ENCODE results near the gene MMP28.
A peak's percentile ranks its signal among the peaks of the same experiment; 100 is the strongest.

Gene MMP28

DNA sequence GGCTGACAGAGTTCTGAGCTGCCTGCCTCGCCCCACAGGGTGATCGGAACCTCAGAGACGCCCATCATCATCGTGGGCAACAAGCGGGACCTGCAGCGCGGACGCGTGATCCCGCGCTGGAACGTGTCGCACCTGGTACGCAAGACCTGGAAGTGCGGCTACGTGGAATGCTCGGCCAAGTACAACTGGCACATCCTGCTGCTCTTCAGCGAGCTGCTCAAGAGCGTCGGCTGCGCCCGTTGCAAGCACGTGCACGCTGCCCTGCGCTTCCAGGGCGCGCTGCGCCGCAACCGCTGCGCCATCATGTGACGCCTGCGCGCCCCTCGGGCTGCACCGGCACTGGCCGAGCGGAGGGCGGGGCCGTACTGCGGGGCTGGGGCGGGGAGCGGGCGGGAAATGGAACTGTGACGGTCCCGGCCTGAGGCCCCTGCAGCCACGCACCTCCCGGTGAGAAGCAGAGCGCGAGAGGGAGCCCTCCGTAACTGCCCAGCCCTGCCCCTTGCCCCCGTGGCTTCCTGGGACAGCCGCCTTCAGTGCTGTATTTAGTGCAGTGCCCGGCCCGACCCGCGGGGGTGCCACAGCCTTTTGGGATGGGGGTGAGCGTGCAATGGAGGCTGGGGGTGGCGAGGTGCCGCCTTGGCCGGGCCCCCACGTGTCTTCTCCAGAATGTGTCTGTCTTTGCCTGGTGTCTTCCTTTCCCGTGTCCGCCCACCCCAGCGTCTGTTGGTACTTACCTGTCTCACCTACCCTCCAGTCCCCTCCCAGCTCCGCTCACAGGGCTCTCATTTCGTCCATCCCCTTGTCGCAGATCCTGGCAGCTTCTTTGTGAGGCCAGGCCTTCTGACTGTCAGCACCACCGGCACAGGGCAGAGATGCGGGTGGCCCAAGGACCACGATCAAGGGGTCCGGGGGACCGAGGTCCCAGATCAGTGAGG lies 54.2 kb downstream of the MMP28 start:
- DNase-seq: peak; percentile 87

- DNase-seq: no peak
Observed at GRCh38 chr17:35740216-35740615, 55.2 kb downstream of the MMP28 start.

- DNase-seq: no peak
Observed at GRCh38 chr17:35738519-35739133, 56.8 kb downstream of the MMP28 start.

GRCh38 chr17:35736236-35736635 lies 59.2 kb downstream of the MMP28 start:
- no peak for DNase-seq

- DNase-seq: no peak
Observed at GRCh38 chr17:35735036-35735805, 60.2 kb downstream of the MMP28 start.

DNA sequence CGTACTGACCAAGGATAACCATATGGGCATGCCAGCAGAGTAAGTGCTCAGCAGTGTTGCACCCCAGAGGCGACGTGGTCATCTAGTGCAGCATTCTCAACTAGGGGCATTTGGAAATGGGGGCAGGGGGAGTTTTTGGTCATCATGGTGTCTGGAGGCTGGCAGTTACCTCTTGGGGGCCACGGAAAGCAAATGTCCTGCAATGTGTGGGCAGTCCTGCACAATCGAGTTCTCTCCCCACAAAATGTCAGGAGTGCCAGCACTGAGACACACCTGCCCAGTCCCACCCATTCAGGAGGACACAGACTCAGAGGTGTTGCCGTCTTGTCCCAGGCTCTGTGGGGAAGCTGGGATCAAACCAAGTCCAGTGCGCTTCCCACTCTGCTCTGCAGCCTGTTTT lies 61.0 kb downstream of the MMP28 start:
- no peak for DNase-seq

- no peak for DNase-seq
Observed at GRCh38 chr17:35733366-35733765, 62.1 kb downstream of the MMP28 start.

GRCh38 chr17:35732806-35733136 lies 62.7 kb downstream of the MMP28 start:
- DNase-seq: no peak

DNA sequence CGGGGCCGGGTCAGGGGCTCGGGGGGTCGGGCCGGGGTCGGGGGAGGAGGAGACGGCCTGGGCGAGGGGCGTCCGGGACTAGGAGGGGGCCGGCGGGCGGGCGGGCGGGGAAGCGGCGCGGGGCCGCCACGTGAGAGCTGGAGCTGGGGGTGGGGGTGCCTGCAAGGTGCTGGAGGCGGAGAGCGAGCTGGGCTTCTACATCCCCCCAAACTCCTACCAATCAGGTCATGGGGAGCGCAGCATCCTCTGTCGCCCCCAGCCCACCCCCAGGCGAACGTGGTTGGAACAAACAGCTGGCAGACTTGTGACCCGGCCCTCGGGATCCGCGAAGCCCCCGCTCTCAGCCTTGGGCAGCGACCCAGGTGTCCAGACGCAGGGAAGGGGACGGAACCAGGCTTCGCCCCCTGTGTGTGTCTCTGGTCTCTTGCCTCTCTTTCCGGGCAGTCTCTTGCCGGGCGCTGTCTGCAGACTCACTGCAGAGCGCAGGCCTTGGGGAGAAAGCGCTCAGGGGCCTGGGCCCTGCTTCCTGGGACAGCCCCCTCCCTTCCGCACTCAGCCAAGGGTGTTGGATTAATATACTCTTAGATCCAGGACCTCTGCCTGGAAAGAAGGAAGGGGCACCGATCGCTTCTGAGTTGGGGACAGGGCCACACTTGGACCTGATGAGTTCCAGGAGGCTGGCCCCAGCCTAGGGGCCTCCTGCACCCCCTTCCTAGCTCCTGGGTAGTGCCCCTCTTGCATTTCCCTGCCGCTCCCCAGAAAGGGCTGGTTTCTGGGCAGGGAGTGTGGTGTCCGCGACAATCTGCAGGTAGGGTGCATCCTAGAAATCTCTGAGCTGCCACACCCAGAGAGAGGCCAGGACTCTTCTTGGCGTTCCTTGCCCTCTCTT lies 63.3 kb downstream of the MMP28 start:
- no peak for DNase-seq

DNA sequence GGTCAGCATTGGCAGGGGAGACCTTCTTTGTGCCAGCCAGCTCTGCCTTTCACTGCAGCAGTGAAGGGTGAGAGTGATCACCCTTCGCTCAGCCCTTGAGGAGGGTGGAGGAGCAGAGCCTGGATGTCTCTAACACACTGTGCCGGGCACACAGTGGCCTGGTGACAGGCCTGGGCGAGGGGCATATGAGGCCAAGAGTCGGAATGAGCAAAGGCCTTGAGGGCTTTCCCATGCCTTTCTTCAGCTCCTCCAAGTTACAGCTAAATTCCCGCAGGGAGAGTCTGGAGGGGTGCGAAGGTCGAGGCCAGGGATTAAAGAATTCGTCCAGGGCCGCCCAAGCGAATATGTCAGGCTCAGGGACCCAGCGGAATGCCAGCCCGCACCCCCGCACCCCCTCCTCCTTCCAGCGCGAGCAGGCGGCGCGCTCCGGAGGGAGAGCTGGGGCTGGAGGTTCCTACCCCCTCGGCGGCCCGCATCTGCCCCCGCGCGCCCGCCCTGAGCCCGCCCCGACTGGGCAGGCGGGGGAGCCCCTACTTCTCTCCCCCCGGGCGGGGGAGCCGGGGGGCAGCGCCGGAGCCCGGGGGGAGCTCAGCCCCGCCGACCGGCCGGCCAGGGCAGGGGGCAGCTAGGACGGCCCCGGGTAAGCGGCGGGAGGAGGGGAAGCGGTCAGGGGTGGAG lies 64.1 kb downstream of the MMP28 start, which contains the start of gene RASL10B:
RASL10B (plus strand) TSS at position 401 of the 678 bp plus-strand sequence. CDS start 3,546 bp downstream, outside the sequence.
- peak; percentile 65 for DNase-seq

DNA sequence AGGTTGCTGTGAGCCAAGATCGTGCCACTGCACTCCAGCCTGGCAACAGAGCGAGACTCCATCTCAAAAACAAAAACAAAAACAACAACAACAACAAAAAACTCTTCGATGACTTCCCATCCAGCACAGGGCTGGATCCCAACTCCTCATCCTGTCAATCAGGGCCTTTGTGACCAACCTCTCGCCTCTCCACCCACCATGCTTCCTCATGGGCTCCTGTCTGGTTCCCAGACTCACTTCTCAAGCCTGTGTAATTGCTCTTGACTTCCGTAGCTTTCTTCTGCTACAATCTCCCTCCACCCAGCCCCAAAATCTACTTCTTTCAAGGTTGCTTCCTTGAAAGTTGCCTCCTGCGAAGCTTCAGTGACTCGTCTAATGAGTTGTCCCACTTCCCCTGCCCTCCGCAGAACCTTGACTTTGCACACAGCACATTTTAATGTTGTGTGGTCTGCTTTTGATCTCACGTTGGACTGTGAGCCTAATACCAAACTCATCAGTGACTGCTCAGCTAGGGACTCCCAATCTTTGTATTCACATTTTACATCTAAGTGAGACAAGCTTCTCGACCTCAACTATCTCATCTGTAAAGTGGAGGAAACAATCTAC lies 64.9 kb downstream of the MMP28 start:
- DNase-seq: no peak

DNA sequence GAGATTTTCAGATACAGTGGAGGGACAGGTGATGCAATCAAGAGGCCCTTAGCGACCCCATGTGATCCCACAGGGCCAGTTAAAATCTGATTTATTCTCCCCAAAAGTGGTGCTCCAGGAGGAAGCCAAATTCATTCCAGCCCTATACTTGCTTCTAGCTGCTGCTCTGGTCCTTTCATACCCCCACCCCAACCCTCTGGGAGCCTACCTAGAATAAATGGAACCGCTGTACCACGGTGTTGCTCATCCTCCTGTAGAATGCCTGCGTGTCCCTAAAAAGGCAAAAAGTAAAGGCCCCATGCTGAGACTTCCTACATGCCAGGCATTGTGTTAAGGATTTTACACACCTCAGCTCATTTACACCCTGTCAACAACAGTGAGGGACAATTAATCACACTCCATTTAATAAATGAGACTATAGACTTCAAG lies 66.0 kb downstream of the MMP28 start:
- no peak for DNase-seq

GRCh38 chr17:35728551-35728950 lies 66.9 kb downstream of the MMP28 start:
- DNase-seq: no peak

- DNase-seq: no peak
Observed at GRCh38 chr17:35727635-35728034, 67.8 kb downstream of the MMP28 start.

- no peak for DNase-seq
Observed at GRCh38 chr17:35726953-35727460, 68.4 kb downstream of the MMP28 start.

DNA sequence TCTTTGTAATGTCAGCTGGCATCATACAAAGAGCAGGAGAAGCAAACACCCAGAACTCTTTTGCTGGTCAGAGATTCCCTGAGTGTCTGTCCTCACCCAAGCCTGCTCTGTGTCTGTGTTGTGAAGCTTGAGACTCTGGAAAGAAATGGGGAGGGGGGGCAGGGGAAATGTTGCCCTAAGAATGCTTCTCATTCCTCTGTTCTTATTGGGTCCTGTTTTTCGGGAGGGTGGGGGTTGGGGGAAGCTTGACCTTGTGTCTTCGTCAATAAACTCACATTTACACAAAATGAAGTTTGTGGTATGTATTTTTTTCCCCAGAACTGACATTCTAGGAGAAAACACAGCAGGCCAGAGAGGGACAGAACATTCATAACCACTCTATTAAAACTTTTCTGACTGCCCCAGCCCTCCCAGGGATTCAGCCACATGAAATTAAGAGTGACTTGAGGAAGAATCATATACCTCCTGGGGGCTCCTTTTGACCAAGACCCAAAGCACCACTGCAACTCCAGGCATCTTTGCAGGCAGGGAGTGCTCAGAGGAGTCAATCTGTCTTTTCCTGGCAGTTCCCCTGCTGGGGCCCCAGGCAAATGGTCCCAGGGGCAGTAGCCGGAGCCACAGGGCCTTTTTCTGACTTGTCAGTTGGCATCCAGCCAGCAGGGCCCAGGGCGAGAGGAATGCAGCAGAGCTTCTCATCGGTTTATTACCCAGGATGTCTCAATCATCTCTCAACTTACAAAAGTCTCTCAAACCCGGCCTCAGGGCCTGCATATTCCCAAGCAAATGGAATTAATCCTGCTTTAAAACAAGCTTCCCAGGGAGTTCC lies 69.1 kb downstream of the MMP28 start:
- peak; percentile 10 for DNase-seq

DNA sequence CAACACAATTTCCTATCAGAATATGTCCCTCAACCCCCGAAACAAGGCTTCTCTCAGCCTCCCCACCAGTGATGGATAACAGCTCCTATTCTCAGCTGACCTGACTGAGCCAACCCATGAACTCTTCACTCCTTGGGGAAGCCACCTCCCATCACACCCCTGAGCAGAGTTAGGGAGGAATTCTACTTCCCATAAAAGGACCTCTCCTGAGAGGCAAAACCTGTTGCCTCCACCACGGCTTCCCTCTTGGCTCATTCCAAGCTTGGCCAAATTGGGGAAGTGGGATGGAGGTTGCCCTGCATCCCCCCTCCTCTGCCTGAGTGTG lies 69.7 kb downstream of the MMP28 start:
- DNase-seq: no peak

GRCh38 chr17:35725058-35725457 lies 70.4 kb downstream of the MMP28 start:
- DNase-seq: no peak

DNA sequence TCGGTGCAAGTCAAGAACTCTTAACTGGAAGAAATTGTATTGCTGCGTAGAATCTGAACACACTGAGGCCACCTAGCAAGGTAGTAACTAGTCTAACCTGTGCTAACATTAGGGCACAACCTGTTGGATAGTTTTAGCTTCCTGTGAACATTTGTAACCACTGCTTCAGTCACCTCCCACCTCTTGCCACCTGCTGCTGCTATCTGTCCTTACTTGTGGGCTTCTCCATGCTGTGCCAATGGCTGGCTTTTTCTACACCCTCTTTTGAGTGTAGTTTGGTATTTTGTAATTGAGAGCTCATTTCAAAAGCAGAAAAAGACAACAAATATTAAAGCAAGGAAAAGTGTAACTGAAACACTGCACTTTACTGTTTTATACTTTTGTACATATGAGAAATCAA lies 71.7 kb downstream of the MMP28 start:
- no peak for DNase-seq

GRCh38 chr17:35717475-35717874 lies 78.0 kb downstream of the MMP28 start:
- no peak for DNase-seq
